OCI-LY1 (cell line): Measurements from ENCODE around the gene NR1H2.

ENCODE experiments used
- EZH2 ChIP-seq: fragments of 200-600 bp; sonication (generic), shearing (Covaris generic); IDR thresholded peaks from 2 replicates; pipeline ENCODE4 v1.8.0; 2017; ENCODE audit warnings: borderline replicate concordance, mixed run types, mild to moderate bottlenecking, antibody characterized with exemption, low read length, moderate library complexity, mixed read lengths
- TF ChIP-seq, protein P1 (sequence below): fragments of 200-600 bp; sonication (generic), shearing (Covaris generic); IDR thresholded peaks from 2 replicates; pipeline ENCODE4 v1.5.1; 2017; ENCODE audit warnings: mild to moderate bottlenecking, antibody characterized with exemption, low read length, moderate library complexity, mixed read lengths

DNA sequence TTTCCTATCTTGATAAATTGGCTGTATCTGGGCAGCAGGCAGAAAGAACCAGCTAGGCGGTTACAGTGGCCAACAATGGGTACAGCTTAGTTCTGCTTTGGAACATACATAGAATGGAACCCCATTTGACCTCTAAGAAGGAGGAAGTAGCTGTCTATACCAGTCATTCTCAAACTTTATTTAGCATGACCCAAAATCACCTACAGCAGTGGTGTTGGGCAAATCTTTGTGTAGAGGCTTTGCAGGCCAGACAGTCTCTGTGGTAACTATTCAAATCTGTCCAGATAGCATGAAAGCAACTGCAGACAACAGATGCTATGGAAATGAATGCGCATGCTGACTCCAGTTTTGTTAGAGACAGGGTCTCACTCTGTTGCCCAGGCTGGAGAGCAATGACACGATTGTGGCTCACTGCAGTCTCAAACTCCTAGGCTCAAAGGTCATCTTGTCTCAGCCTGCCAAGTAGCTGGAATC is 35.1 kb upstream of the NR1H2 start:
- TF ChIP-seq, protein P1, sequence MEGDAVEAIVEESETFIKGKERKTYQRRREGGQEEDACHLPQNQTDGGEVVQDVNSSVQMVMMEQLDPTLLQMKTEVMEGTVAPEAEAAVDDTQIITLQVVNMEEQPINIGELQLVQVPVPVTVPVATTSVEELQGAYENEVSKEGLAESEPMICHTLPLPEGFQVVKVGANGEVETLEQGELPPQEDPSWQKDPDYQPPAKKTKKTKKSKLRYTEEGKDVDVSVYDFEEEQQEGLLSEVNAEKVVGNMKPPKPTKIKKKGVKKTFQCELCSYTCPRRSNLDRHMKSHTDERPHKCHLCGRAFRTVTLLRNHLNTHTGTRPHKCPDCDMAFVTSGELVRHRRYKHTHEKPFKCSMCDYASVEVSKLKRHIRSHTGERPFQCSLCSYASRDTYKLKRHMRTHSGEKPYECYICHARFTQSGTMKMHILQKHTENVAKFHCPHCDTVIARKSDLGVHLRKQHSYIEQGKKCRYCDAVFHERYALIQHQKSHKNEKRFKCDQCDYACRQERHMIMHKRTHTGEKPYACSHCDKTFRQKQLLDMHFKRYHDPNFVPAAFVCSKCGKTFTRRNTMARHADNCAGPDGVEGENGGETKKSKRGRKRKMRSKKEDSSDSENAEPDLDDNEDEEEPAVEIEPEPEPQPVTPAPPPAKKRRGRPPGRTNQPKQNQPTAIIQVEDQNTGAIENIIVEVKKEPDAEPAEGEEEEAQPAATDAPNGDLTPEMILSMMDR, result no peak
- no peak for TF ChIP-seq EZH2
